Measurements from ENCODE around the gene IGDCC3.

DNA sequence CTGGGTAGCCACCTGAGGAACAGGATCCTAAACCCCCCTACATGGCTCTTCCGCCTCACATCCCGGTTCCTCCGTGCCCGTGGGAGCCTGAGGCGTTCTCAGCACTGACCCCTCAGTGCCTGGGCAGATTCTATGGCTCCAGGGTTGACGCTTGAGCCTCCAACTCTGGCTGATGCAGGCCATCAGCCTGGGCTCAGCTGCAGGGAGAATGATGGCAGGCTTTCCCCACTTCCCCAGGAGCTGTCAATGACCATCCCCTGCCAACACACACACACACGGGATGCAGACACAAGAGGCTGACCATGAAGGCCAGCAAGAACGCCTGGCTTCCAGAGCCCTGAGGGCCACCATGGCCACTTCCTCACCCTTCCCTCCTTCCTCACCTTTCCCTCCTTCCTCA lies 15.8 kb upstream of the IGDCC3 start:
- no peak for TF ChIP-seq RELA (IDR thresholded peaks at IDR 0.05; ENCODE audit: borderline replicate concordance, partially characterized antibody)
- TF ChIP-seq, protein P1, sequence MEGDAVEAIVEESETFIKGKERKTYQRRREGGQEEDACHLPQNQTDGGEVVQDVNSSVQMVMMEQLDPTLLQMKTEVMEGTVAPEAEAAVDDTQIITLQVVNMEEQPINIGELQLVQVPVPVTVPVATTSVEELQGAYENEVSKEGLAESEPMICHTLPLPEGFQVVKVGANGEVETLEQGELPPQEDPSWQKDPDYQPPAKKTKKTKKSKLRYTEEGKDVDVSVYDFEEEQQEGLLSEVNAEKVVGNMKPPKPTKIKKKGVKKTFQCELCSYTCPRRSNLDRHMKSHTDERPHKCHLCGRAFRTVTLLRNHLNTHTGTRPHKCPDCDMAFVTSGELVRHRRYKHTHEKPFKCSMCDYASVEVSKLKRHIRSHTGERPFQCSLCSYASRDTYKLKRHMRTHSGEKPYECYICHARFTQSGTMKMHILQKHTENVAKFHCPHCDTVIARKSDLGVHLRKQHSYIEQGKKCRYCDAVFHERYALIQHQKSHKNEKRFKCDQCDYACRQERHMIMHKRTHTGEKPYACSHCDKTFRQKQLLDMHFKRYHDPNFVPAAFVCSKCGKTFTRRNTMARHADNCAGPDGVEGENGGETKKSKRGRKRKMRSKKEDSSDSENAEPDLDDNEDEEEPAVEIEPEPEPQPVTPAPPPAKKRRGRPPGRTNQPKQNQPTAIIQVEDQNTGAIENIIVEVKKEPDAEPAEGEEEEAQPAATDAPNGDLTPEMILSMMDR (IDR thresholded peaks at IDR 0.05 in 2 of 3, conservative IDR thresholded peaks at IDR 0.05 in 1 of 3; ENCODE audit: control insufficient read depth in 2 of 3, extremely low read depth in 1 of 3, insufficient read depth in 1 of 3, low read depth in 3 of 3, low read length in 3 of 3), result no peak
- TF ChIP-seq POLR2A (IDR thresholded peaks at IDR 0.05; ENCODE audit: low read depth, low read length), result no peak
- no peak for TF ChIP-seq SIN3A (IDR thresholded peaks at IDR 0.05; ENCODE audit: low read depth, low read length)
- no peak for TF ChIP-seq POLR2AphosphoS5 (IDR thresholded peaks at IDR 0.05; ENCODE audit: low read length)
